IMR-90 (cell line): ENCODE measurements around the gene ZFPM1. TPM values are rescaled to one million over a fixed set of nuclear protein-coding genes. Genes with fewer than 3 reads are reported as not detected.

Experiments
- ATAC-seq: fragments of 200-7000 bp; cut with Tn5 transposase; 2 replicates; pipeline ENCODE4 v1.9.1; 2020; ENCODE audit warnings: low read depth, mild to moderate bottlenecking, moderate library complexity
- BruUV-seq: library from RNA; stranded (reverse); fragments of 400-500 nt; replicated peaks from 2 replicates; lab custom pipeline; 2021; lab: Mats Ljungman, UMichigan
- CTCF ChIA-PET: fragments of 300-600 bp; formaldehyde crosslinking; extraction: SDS; loops from one replicate; lab custom pipeline; 2021; ENCODE audit warnings: antibody characterized with exemption; lab: Yijun Ruan, JAX
- POLR2A ChIA-PET: fragments of 300-600 bp; sonication (Branson Sonifier 250); formaldehyde crosslinking; loops from one replicate; lab custom pipeline; 2022; ENCODE audit warnings: antibody characterized with exemption; ENCODE audit not compliant: unreplicated experiment; lab: Charles Lee
- DNase-seq: peaks from one replicate; pipeline ENCODE4 v3.0.0; 2013
- H2AFZ ChIP-seq: replicated peaks from 2 replicates; pipeline ENCODE3; 2013; ENCODE audit warnings: low read length, mild to moderate bottlenecking; ENCODE audit not compliant: poor library complexity
- H2AK5ac ChIP-seq: 2 replicates; pipeline ENCODE4 v1.6.1; 2013; ENCODE audit warnings: low read depth, low read length, inconsistent platforms
- H2AK9ac ChIP-seq: replicated peaks from 2 replicates; pipeline ENCODE3; 2013; ENCODE audit warnings: mild to moderate bottlenecking, low read depth, low read length, moderate library complexity; ENCODE audit not compliant: poor library complexity
- H2BK120ac ChIP-seq: 2 replicates; pipeline ENCODE4 v1.6.1; 2013; ENCODE audit warnings: low read depth, low read length, inconsistent platforms
- H2BK15ac ChIP-seq: 3 replicates; pipeline ENCODE4 v1.6.1; 2013; ENCODE audit warnings: low read depth, low read length, inconsistent platforms
- H2BK20ac ChIP-seq: 2 replicates; pipeline ENCODE4 v1.6.1; 2013; ENCODE audit warnings: low read depth, mild to moderate bottlenecking, inconsistent platforms, low read length, moderate library complexity
- H2BK5ac ChIP-seq: 2 replicates; pipeline ENCODE4 v1.6.1; 2013; ENCODE audit warnings: mild to moderate bottlenecking, low read depth, low read length, inconsistent platforms; ENCODE audit not compliant: poor library complexity, severe bottlenecking
- H3K14ac ChIP-seq: replicated peaks from 2 replicates; pipeline ENCODE4 v1.6.1; 2013; ENCODE audit warnings: low read depth, low read length, inconsistent platforms
- H3K18ac ChIP-seq: 2 replicates; pipeline ENCODE4 v1.6.1; 2013; ENCODE audit warnings: low read depth, low read length, control low read depth
- H3K23ac ChIP-seq: 2 replicates; pipeline ENCODE4 v1.6.1; 2013; ENCODE audit warnings: low read depth, low read length, inconsistent platforms
- H3K27ac ChIP-seq: 2 replicates; pipeline ENCODE4 v1.5.1; 2013; ENCODE audit warnings: mild to moderate bottlenecking, control low read depth, low read length; ENCODE audit not compliant: insufficient read depth
- H3K27me3 ChIP-seq: 2 replicates; pipeline ENCODE4 v1.6.1; 2013; ENCODE audit warnings: low read length; ENCODE audit not compliant: control insufficient read depth, insufficient read depth
- H3K36me3 ChIP-seq: 2 replicates; pipeline ENCODE4 v1.6.1; 2013; ENCODE audit warnings: low read length, mixed read lengths; ENCODE audit not compliant: control insufficient read depth, insufficient read depth
- H3K4ac ChIP-seq: 2 replicates; pipeline ENCODE4 v1.6.1; 2013; ENCODE audit warnings: low read depth, low read length, inconsistent platforms
- H3K4me1 ChIP-seq: 2 replicates; pipeline ENCODE4 v1.6.1; 2013; ENCODE audit warnings: low read length, mixed read lengths; ENCODE audit not compliant: control insufficient read depth, insufficient read depth
- H3K4me2 ChIP-seq: 2 replicates; pipeline ENCODE4 v1.6.1; 2013; ENCODE audit warnings: low read depth, mild to moderate bottlenecking, control low read depth, low read length, moderate library complexity
- H3K4me3 ChIP-seq: 2 replicates; pipeline ENCODE4 v1.5.1; 2013; ENCODE audit warnings: low read depth, mild to moderate bottlenecking, control low read depth, low read length, moderate library complexity; ENCODE audit not compliant: insufficient read depth
- H3K56ac ChIP-seq: 2 replicates; pipeline ENCODE4 v1.6.1; 2013; ENCODE audit warnings: low read length, inconsistent platforms; ENCODE audit not compliant: insufficient read depth; ENCODE audit errors: extremely low read depth
- H3K79me1 ChIP-seq, 2 experiments: 2 replicates each; pipeline ENCODE4 v1.6.1; 2013; ENCODE audit warnings: low read length in 2 of 2, inconsistent platforms in 1 of 2, low read depth in 1 of 2
- H3K9ac ChIP-seq: 2 replicates; pipeline ENCODE4 v1.6.1; 2013; ENCODE audit warnings: low read depth, low read length, control low read depth
- H3K9me1 ChIP-seq: 2 replicates; pipeline ENCODE4 v1.6.1; 2013; ENCODE audit warnings: low read length, inconsistent platforms; ENCODE audit not compliant: insufficient read depth
- H3K9me3 ChIP-seq: 2 replicates; pipeline ENCODE4 v1.6.1; 2013; ENCODE audit warnings: low read length; ENCODE audit not compliant: control insufficient read depth, insufficient read depth
- H4K20me1 ChIP-seq: 2 replicates; pipeline ENCODE4 v1.6.1; 2013; ENCODE audit warnings: low read length, inconsistent platforms; ENCODE audit not compliant: insufficient read depth
- H4K5ac ChIP-seq: 2 replicates; pipeline ENCODE4 v1.6.1; 2013; ENCODE audit warnings: mild to moderate bottlenecking, low read depth, low read length, control low read depth
- H4K8ac ChIP-seq, 2 experiments: 2 replicates each; pipeline ENCODE4 v1.6.1; 2013; ENCODE audit warnings: low read depth in 2 of 2, low read length in 2 of 2, control low read depth in 1 of 2, inconsistent platforms in 1 of 2
- H4K91ac ChIP-seq: 2 replicates; pipeline ENCODE4 v1.6.1; 2013; ENCODE audit warnings: low read depth, low read length, inconsistent platforms; ENCODE audit not compliant: insufficient read depth
- CEBPB ChIP-seq: IDR thresholded peaks from 2 replicates; pipeline ENCODE4 v1.6.1; 2012; ENCODE audit warnings: low read depth, low read length, improper control_type of control experiment
- MAFK ChIP-seq: IDR thresholded peaks from 2 replicates; pipeline ENCODE4 v1.6.1; 2012; ENCODE audit warnings: low read depth, low read length, improper control_type of control experiment
- MAZ ChIP-seq: IDR thresholded peaks from 2 replicates; pipeline ENCODE4 v1.6.1; 2012; ENCODE audit warnings: low read depth, mild to moderate bottlenecking, low read length, improper control_type of control experiment, moderate library complexity, borderline replicate concordance
- MXI1 ChIP-seq: IDR thresholded peaks from 2 replicates; pipeline ENCODE4 v1.6.1; 2012; ENCODE audit warnings: low read depth, mild to moderate bottlenecking, low read length, moderate library complexity, borderline replicate concordance
- NFE2L2 ChIP-seq: fragments of 150-350 bp; IDR thresholded peaks from 2 replicates; pipeline ENCODE4 v1.6.1; 2016; ENCODE audit warnings: low read depth, mild to moderate bottlenecking, low read length
- POLR2A ChIP-seq: IDR thresholded peaks from 2 replicates; pipeline ENCODE4 v1.6.1; 2012; ENCODE audit warnings: mild to moderate bottlenecking, low read depth, low read length
- RAD21 ChIP-seq: IDR thresholded peaks from 2 replicates; pipeline ENCODE4 v1.6.1; 2012; ENCODE audit warnings: low read length, improper control_type of control experiment
- RCOR1 ChIP-seq: IDR thresholded peaks from 2 replicates; pipeline ENCODE4 v1.6.1; 2012; ENCODE audit warnings: mild to moderate bottlenecking, low read length, improper control_type of control experiment; ENCODE audit not compliant: insufficient replicate concordance
- RFX5 ChIP-seq: IDR thresholded peaks from 2 replicates; pipeline ENCODE4 v1.8.0; 2012; ENCODE audit warnings: low read depth, mild to moderate bottlenecking, low read length, moderate library complexity
- SMC3 ChIP-seq: fragments of 150-350 bp; IDR thresholded peaks from 2 replicates; pipeline ENCODE4 v1.6.1; 2016; ENCODE audit warnings: low read depth, mild to moderate bottlenecking, antibody characterized with exemption, low read length, moderate library complexity
- WGBS, 2 experiments: methylation state at CpG; one replicate each; pipeline versions ENCODE4 v1.1.5 to v1.1.7; 2013; ENCODE audit warnings: missing lambda C conversion rate in 2 of 2; ENCODE audit not compliant: insufficient read length in 1 of 2; ENCODE audit errors: extremely low coverage in 2 of 2; 5-methylcytosine and 5-hydroxymethylcytosine counted together
- dilution Hi-C: fragments of 300-500 bp; cut with HindIII; formaldehyde crosslinking; loops from one replicate; pipeline ENCODE4 v1.14.3; 2018; ENCODE audit warnings: low sequenced_read_pairs; ENCODE audit not compliant: unreplicated experiment
- in situ Hi-C: fragments of 300-500 bp; cut with MboI; formaldehyde crosslinking; loops from 3 replicates; pipeline ENCODE4 v1.14.3; 2019; ENCODE audit warnings: low sequenced_read_pairs, inconsistent platforms, mixed read lengths
- intact Hi-C: fragments of 100-400 bp; cut with micrococcal nuclease; formaldehyde crosslinking; loops from 2 replicates; pipeline ENCODE4 v1.10.0; 2022
- polyA plus RNA-seq, 3 experiments: library from polyadenylated mRNA; depleted of rRNA; stranded (reverse); fragments of >200 nt; gene quantifications; 2 replicates each; pipeline ENCODE4 v1.2.3, GENCODE V29; 2012; ENCODE audit warnings: low replicate concordance in 1 of 3
- total RNA-seq: library from RNA; depleted of rRNA; stranded (reverse); fragments of >200 nt; gene quantifications from 2 replicates; pipeline ENCODE4 v1.2.3, GENCODE V29; 2012
- TF ChIP-seq, protein P1 (sequence below): fragments of 150-350 bp; IDR thresholded peaks from 2 replicates; pipeline ENCODE4 v1.6.1; 2016; ENCODE audit warnings: low read depth, mild to moderate bottlenecking, low read length, moderate library complexity, borderline replicate concordance
- TF ChIP-seq, protein P2 (sequence below): fragments of 150-350 bp; IDR thresholded peaks from 2 replicates; pipeline ENCODE4 v1.6.1; 2017; ENCODE audit warnings: mild to moderate bottlenecking, antibody characterized with exemption, low read length, low read depth
- TF ChIP-seq, protein P3 (sequence below): conservative IDR thresholded peaks from 2 replicates; pipeline ENCODE4 v1.5.1; 2012; ENCODE audit warnings: mild to moderate bottlenecking, low read depth, low read length, improper control_type of control experiment

ZFPM1 gene
- total and polyA plus RNA-seq, 2 of the 4 experiments (the other 2 are of a cell fraction): 0.36 to 1.1 TPM

DNA sequence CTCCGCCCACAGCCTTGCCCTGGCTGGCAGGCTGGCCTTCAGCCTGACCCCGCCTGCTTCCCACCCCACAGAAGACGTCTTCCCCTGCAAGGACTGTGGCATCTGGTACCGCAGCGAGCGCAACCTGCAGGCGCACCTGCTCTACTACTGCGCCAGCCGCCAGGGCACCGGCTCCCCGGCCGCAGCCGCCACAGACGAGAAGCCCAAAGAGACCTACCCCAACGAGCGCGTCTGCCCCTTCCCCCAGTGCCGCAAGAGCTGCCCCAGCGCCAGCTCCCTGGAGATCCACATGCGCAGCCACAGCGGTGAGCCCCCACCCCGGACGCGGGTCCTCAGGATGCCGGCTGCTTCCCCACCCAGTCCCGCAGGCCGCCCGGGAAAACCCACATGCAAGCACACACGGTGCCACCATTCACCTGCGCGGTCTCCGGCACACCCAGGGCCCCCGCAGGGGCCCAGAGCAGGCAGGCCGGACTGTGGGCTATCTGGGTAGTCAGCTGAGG is 78.9 kb downstream of the ZFPM1 start:
- Histone ChIP-seq H3K23ac (no peak overlapping the region), H3K4me1 (peaks cover 14% of the 10 kb centered on the region), H3K4me3 (no peak overlapping the region), H2BK15ac (no peak overlapping the region), H2AK9ac (no peak overlapping the region), H4K20me1 (no peaks in the 10 kb centered on the region; the same call in 1 of the 2 replicates), H2AK5ac (no peak overlapping the region), H3K4me2 (no peak overlapping the region), H2BK120ac (no peak overlapping the region), H3K9me3 (no peaks in the 10 kb centered on the region), H2AFZ (no peak overlapping the region), H3K36me3 (peaks cover 6% of the 10 kb centered on the region; the same call in 1 of the 2 replicates), H3K4ac (no peak overlapping the region), H3K14ac (no peak overlapping the region), H2BK20ac (no peak overlapping the region), H3K27me3 (no peaks in the 10 kb centered on the region), H4K91ac (no peak overlapping the region), H3K27ac (no peak overlapping the region), H4K5ac (no peak overlapping the region), H3K9ac (no peak overlapping the region), H3K79me1 (peaks cover 5 to 16% of the 10 kb centered on the region in 2 experiments; a peak in 2 of 4 replicates), H3K18ac (no peak overlapping the region), H3K9me1 (no peaks in the 10 kb centered on the region), H4K8ac (no peak overlapping the region), H2BK5ac (no peak overlapping the region), H3K56ac (no peak overlapping the region)
- DNase-seq (no peak), ATAC-seq (no peak)
- in situ Hi-C loops: no loop called here
- intact Hi-C loops: no loop called here
- dilution Hi-C loops: no loop called here
- WGBS, 2 experiments: 77% methylated on average over 11 of the region's 34 CpGs; no CpG with 5 or more reads in 1 of the 2 experiments
- CTCF ChIA-PET: no interaction called here
- POLR2A ChIA-PET: no interaction called here
- no peak for TF ChIP-seq NFE2L2
- TF ChIP-seq, protein P1, sequence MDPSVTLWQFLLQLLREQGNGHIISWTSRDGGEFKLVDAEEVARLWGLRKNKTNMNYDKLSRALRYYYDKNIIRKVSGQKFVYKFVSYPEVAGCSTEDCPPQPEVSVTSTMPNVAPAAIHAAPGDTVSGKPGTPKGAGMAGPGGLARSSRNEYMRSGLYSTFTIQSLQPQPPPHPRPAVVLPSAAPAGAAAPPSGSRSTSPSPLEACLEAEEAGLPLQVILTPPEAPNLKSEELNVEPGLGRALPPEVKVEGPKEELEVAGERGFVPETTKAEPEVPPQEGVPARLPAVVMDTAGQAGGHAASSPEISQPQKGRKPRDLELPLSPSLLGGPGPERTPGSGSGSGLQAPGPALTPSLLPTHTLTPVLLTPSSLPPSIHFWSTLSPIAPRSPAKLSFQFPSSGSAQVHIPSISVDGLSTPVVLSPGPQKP: no peak
- TF ChIP-seq SMC3: no peak
- TF ChIP-seq RAD21: no peak
- no peak for TF ChIP-seq RCOR1
- TF ChIP-seq RFX5: no peak
- no peak for TF ChIP-seq MAFK
- no peak for TF ChIP-seq MXI1
- TF ChIP-seq, protein P2, sequence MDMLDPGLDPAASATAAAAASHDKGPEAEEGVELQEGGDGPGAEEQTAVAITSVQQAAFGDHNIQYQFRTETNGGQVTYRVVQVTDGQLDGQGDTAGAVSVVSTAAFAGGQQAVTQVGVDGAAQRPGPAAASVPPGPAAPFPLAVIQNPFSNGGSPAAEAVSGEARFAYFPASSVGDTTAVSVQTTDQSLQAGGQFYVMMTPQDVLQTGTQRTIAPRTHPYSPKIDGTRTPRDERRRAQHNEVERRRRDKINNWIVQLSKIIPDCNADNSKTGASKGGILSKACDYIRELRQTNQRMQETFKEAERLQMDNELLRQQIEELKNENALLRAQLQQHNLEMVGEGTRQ: no peak
- TF ChIP-seq POLR2A: no peak
- TF ChIP-seq CEBPB: no peak
- TF ChIP-seq, protein P3, sequence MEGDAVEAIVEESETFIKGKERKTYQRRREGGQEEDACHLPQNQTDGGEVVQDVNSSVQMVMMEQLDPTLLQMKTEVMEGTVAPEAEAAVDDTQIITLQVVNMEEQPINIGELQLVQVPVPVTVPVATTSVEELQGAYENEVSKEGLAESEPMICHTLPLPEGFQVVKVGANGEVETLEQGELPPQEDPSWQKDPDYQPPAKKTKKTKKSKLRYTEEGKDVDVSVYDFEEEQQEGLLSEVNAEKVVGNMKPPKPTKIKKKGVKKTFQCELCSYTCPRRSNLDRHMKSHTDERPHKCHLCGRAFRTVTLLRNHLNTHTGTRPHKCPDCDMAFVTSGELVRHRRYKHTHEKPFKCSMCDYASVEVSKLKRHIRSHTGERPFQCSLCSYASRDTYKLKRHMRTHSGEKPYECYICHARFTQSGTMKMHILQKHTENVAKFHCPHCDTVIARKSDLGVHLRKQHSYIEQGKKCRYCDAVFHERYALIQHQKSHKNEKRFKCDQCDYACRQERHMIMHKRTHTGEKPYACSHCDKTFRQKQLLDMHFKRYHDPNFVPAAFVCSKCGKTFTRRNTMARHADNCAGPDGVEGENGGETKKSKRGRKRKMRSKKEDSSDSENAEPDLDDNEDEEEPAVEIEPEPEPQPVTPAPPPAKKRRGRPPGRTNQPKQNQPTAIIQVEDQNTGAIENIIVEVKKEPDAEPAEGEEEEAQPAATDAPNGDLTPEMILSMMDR: no peak
- TF ChIP-seq MAZ: no peak
- no TSS peak for BruUV-seq
